ENCODE results near the gene FANCB.

FANCB gene

GRCh38 chrX:14886252-14886651, 13.4 kb upstream of the FANCB start:
- Histone ChIP-seq H3K27me3 (ENCODE audit: insufficient read depth, poor library complexity, severe bottlenecking) (no peaks in the 10 kb centered on the region), H3K4me3 (replicated peaks; ENCODE audit: insufficient read depth, low read length) (no peak overlapping the region), H3K27ac (replicated peaks) (no peak overlapping the region)
- TF ChIP-seq CTCF (IDR thresholded peaks at IDR 0.05; ENCODE audit: insufficient read depth, low read length) (no peak), REST (IDR thresholded peaks at IDR 0.05; ENCODE audit: insufficient replicate concordance, low read depth) (no peak), SPI1 (IDR thresholded peaks at IDR 0.05; ENCODE audit: borderline replicate concordance, low read depth) (no peak), GABPA (IDR thresholded peaks at IDR 0.05; ENCODE audit: low read depth) (no peak), POLR2AphosphoS5 (IDR thresholded peaks at IDR 0.05; ENCODE audit: low read depth) (no peak)
- no peak for DNase-seq (ENCODE audit: low read depth in 1 of 2, low spot score in 1 of 2)

GRCh38 chrX:14884714-14885113, 11.8 kb upstream of the FANCB start:
- no peak overlapping the region for H3K27ac ChIP-seq (replicated peaks)
- H3K4me3 ChIP-seq (replicated peaks; ENCODE audit: insufficient read depth, low read length), result no peak overlapping the region
- TF ChIP-seq SPI1 (IDR thresholded peaks at IDR 0.05; ENCODE audit: borderline replicate concordance, low read depth) (no peak), GABPA (IDR thresholded peaks at IDR 0.05; ENCODE audit: low read depth) (no peak), REST (IDR thresholded peaks at IDR 0.05; ENCODE audit: insufficient replicate concordance, low read depth) (no peak), CTCF (IDR thresholded peaks at IDR 0.05; ENCODE audit: insufficient read depth, low read length) (no peak), POLR2AphosphoS5 (IDR thresholded peaks at IDR 0.05; ENCODE audit: low read depth) (no peak)
- no peaks in the 10 kb centered on the region for H3K27me3 ChIP-seq (ENCODE audit: insufficient read depth, poor library complexity, severe bottlenecking)
- no peak for DNase-seq (ENCODE audit: low read depth in 1 of 2, low spot score in 1 of 2)

GRCh38 chrX:14883826-14884225, 11.0 kb upstream of the FANCB start:
- Histone ChIP-seq H3K27ac (replicated peaks) (no peak overlapping the region), H3K4me3 (replicated peaks; ENCODE audit: insufficient read depth, low read length) (no peak overlapping the region), H3K27me3 (ENCODE audit: insufficient read depth, poor library complexity, severe bottlenecking) (no peaks in the 10 kb centered on the region)
- TF ChIP-seq POLR2AphosphoS5 (IDR thresholded peaks at IDR 0.05; ENCODE audit: low read depth) (no peak), CTCF (IDR thresholded peaks at IDR 0.05; ENCODE audit: insufficient read depth, low read length) (no peak), GABPA (IDR thresholded peaks at IDR 0.05; ENCODE audit: low read depth) (no peak), SPI1 (IDR thresholded peaks at IDR 0.05; ENCODE audit: borderline replicate concordance, low read depth) (no peak), REST (IDR thresholded peaks at IDR 0.05; ENCODE audit: insufficient replicate concordance, low read depth) (no peak)
- DNase-seq (ENCODE audit: low read depth in 1 of 2, low spot score in 1 of 2), result no peak
